ENCODE measurements around the gene FRMPD3. TPM values are rescaled to one million over a fixed set of nuclear protein-coding genes. Genes with fewer than 3 reads are reported as not detected.
A peak's percentile ranks its signal among the peaks of the same experiment; 100 is the strongest.

Gene FRMPD3
- total RNA-seq, 1 donor from 2014 or later = 0.29 TPM

- no peak for TF ChIP-seq CTCF (IDR thresholded peaks at IDR 0.05; ENCODE audit: unreplicated experiment)
- Mint-ChIP-seq H3K27ac (no peak overlapping the region), H3K9me3 (peaks cover 14% of the 10 kb centered on the region), H3K4me3 (no peak overlapping the region), H3K27me3 (ENCODE audit: low read depth) (peaks cover 8% of the 10 kb centered on the region), H3K4me1 (peaks cover 7% of the 10 kb centered on the region), H3K36me3 (no peaks in the 10 kb centered on the region)
- no peak for DNase-seq (ENCODE audit: low spot score in 2 of 2, unreplicated experiment in 2 of 2)
Measured at GRCh38 chrX:107440692-107441091, 8.8 kb upstream of the FRMPD3 start.

- H3K4me1 Mint-ChIP-seq = peaks cover 7% of the 10 kb centered on the region
- peaks cover 25% of the 10 kb centered on the region for H3K27me3 Mint-ChIP-seq (ENCODE audit: low read depth)
- TF ChIP-seq CTCF (IDR thresholded peaks at IDR 0.05; ENCODE audit: unreplicated experiment) = no peak
- H3K4me3 Mint-ChIP-seq = no peak overlapping the region
- H3K9me3 Mint-ChIP-seq = peaks cover 11% of the 10 kb centered on the region
- H3K27ac Mint-ChIP-seq = no peak overlapping the region
- H3K36me3 Mint-ChIP-seq = no peaks in the 10 kb centered on the region
- DNase-seq (ENCODE audit: low spot score in 2 of 2, unreplicated experiment in 2 of 2) = no peak
Measured at GRCh38 chrX:107442914-107443527, 6.4 kb upstream of the FRMPD3 start.

GRCh38 chrX:107445146-107445545, 4.3 kb upstream of the FRMPD3 start:
- H3K27me3 Mint-ChIP-seq (ENCODE audit: low read depth) = peaks cover 36% of the 10 kb centered on the region

GRCh38 chrX:107445631-107446030, 3.8 kb upstream of the FRMPD3 start:
- no peak overlapping the region for H3K27ac Mint-ChIP-seq
- H3K4me1 Mint-ChIP-seq = peaks cover 9% of the 10 kb centered on the region
- H3K36me3 Mint-ChIP-seq = no peaks in the 10 kb centered on the region
- H3K27me3 Mint-ChIP-seq (ENCODE audit: low read depth) = peaks cover 41% of the 10 kb centered on the region
- DNase-seq (ENCODE audit: low spot score in 2 of 2, unreplicated experiment in 2 of 2) = no peak
- H3K9me3 Mint-ChIP-seq = no peaks in the 10 kb centered on the region
- TF ChIP-seq CTCF (IDR thresholded peaks at IDR 0.05; ENCODE audit: unreplicated experiment) = no peak
- no peak overlapping the region for H3K4me3 Mint-ChIP-seq

More at GRCh38 chrX:107445146-107445545, 4.3 kb upstream of the FRMPD3 start:
- no peak overlapping the region for H3K4me3 Mint-ChIP-seq
- no peak for DNase-seq (ENCODE audit: low spot score in 2 of 2, unreplicated experiment in 2 of 2)
- no peaks in the 10 kb centered on the region for H3K9me3 Mint-ChIP-seq
- no peak for TF ChIP-seq CTCF (IDR thresholded peaks at IDR 0.05; ENCODE audit: unreplicated experiment)
- peaks cover 9% of the 10 kb centered on the region for H3K4me1 Mint-ChIP-seq
- no peak overlapping the region for H3K27ac Mint-ChIP-seq
- no peaks in the 10 kb centered on the region for H3K36me3 Mint-ChIP-seq

- H3K36me3 Mint-ChIP-seq = no peaks in the 10 kb centered on the region
- DNase-seq (ENCODE audit: low spot score in 2 of 2, unreplicated experiment in 2 of 2) = no peak
- TF ChIP-seq CTCF (IDR thresholded peaks at IDR 0.05; ENCODE audit: unreplicated experiment) = no peak
- H3K4me3 Mint-ChIP-seq = no peak overlapping the region
- no peak overlapping the region for H3K27ac Mint-ChIP-seq
- H3K27me3 Mint-ChIP-seq (ENCODE audit: low read depth) = peaks cover 57% of the 10 kb centered on the region
- peaks cover 7% of the 10 kb centered on the region for H3K4me1 Mint-ChIP-seq
- no peaks in the 10 kb centered on the region for H3K9me3 Mint-ChIP-seq
Measured at GRCh38 chrX:107447642-107448041, 1.8 kb upstream of the FRMPD3 start.

- H3K36me3 Mint-ChIP-seq = no peaks in the 10 kb centered on the region
- H3K27me3 Mint-ChIP-seq (ENCODE audit: low read depth) = peaks cover 57% of the 10 kb centered on the region
- TF ChIP-seq CTCF (IDR thresholded peaks at IDR 0.05; ENCODE audit: unreplicated experiment) = no peak
- no peak overlapping the region for H3K27ac Mint-ChIP-seq
- peaks cover 4% of the 10 kb centered on the region for H3K4me1 Mint-ChIP-seq
- DNase-seq (ENCODE audit: low spot score in 2 of 2, unreplicated experiment in 2 of 2) = no peak
- peak overlapping the region; percentile 61 for H3K4me3 Mint-ChIP-seq
- no peaks in the 10 kb centered on the region for H3K9me3 Mint-ChIP-seq
Measured at GRCh38 chrX:107448625-107448997, 841 bp upstream of the FRMPD3 start.
